GM21360 (cell line): ENCODE data around the gene RUNX3.
"Not testable (repeated sequence)": the region's sequence is repeated elsewhere in the genome, so short reads cannot be mapped to it uniquely, and the experiment has no call there.

Experiments used
- ATAC-seq: cut with Tn5 transposase; IDR thresholded peaks from one replicate; pipeline ENCODE4 v1.9.1; 2021; ENCODE audit warnings: mild to moderate bottlenecking, moderate library complexity; ENCODE audit not compliant: unreplicated experiment

The RUNX3 gene

GRCh38 chr1:24930260-24931145 is at the start of gene RUNX3:
TSS of gene RUNX3 (minus strand) at chr1:24930276. CDS start at chr1:24929868, 408 bp downstream.
- ATAC-seq, result peak; percentile 67

GRCh38 chr1:24979232-24979631 is 49.2 kb upstream of the RUNX3 start:
- not testable (repeated sequence) for ATAC-seq

- ATAC-seq, result no peak
Measured at GRCh38 chr1:24978383-24979032, 48.4 kb upstream of the RUNX3 start.

- no peak for ATAC-seq
Measured at GRCh38 chr1:24975391-24975790, 45.3 kb upstream of the RUNX3 start.

GRCh38 chr1:24973315-24973714 is 43.2 kb upstream of the RUNX3 start:
- ATAC-seq, result no peak

GRCh38 chr1:24972915-24973242 is 42.8 kb upstream of the RUNX3 start:
- ATAC-seq, result no peak

- ATAC-seq, result no peak
Measured at GRCh38 chr1:24972221-24972914, 42.3 kb upstream of the RUNX3 start.

GRCh38 chr1:24970926-24971875 is 41.1 kb upstream of the RUNX3 start:
- ATAC-seq, result no peak

GRCh38 chr1:24970399-24970753 is 40.3 kb upstream of the RUNX3 start:
- no peak for ATAC-seq

- no peak for ATAC-seq
Measured at GRCh38 chr1:24969596-24970398, 39.7 kb upstream of the RUNX3 start.

GRCh38 chr1:24968941-24969585 is 39.0 kb upstream of the RUNX3 start:
- no peak for ATAC-seq

- no peak for ATAC-seq
Measured at GRCh38 chr1:24967962-24968361, 37.9 kb upstream of the RUNX3 start.

- ATAC-seq, result no peak
Measured at GRCh38 chr1:24967555-24967954, 37.5 kb upstream of the RUNX3 start.

GRCh38 chr1:24966724-24967346 is 36.8 kb upstream of the RUNX3 start:
- no peak for ATAC-seq

GRCh38 chr1:24966121-24966723 is 36.1 kb upstream of the RUNX3 start:
- ATAC-seq, result no peak

GRCh38 chr1:24965571-24965930 is 35.5 kb upstream of the RUNX3 start:
- ATAC-seq, result no peak

GRCh38 chr1:24964811-24965570 is 34.9 kb upstream of the RUNX3 start:
- ATAC-seq, result peak; percentile 69
